GM12801 (cell line): ENCODE results near the gene PDZD4.

ENCODE experiments used
- CTCF ChIP-seq: IDR thresholded peaks from one replicate; pipeline ENCODE4 v1.5.1; 2011; ENCODE audit warnings: control low read depth; ENCODE audit not compliant: insufficient read length; ENCODE audit errors: extremely low read depth

Gene PDZD4

DNA sequence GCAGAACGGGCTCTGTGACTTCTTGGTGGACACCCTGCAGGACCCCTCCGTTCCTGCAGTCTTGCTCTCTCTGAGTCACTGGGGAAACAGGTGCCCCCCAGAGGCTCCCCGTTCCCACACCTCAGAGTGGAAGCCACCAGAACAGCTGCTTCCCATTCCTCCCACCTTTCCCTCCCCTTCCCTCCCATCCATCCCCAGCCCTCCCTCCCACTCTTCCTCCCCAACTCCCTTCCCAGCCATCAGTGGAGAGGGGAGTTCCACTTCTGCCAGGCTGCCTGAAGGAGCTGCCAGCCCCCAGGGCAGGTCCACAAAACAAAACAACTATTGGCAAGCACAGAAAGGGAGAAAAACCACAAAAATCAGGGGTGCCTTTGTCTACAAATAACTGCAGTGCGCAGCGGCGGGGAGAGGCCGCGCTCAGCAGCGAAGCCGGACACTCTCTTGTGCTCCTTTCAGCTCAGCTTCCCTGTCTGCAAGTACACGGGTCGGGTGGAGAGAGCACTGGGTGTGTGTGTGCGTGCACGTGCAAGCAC lies 27.8 kb downstream of the PDZD4 start:
- TF ChIP-seq CTCF: no peak

- no peak for TF ChIP-seq CTCF
Measured at GRCh38 chrX:153801669-153802068, 28.7 kb downstream of the PDZD4 start.

DNA sequence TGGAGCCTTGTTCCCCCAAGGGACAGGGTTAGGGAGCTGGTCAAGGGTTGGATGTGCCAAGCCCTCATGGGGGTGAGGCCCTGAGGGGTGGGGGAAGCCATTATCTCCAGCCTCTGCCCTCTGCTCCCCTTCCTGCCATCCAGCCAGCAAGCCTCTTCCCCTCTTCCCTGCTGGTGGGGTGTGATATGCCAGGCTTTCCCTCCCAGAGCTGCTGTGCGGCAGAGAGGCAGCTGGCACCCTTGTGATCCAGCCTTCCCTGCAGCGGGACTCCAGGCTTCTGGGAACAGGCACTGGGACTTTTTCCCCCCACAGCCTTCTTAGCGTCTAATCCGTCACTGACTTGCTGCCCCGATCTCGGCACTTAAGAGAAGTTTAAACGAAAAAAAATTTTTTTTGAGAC lies 29.6 kb downstream of the PDZD4 start:
- TF ChIP-seq CTCF: no peak

- no peak for TF ChIP-seq CTCF
Measured at GRCh38 chrX:153800177-153800722, 30.1 kb downstream of the PDZD4 start.

GRCh38 chrX:153799326-153799725 lies 31.0 kb downstream of the PDZD4 start:
- no peak for TF ChIP-seq CTCF

DNA sequence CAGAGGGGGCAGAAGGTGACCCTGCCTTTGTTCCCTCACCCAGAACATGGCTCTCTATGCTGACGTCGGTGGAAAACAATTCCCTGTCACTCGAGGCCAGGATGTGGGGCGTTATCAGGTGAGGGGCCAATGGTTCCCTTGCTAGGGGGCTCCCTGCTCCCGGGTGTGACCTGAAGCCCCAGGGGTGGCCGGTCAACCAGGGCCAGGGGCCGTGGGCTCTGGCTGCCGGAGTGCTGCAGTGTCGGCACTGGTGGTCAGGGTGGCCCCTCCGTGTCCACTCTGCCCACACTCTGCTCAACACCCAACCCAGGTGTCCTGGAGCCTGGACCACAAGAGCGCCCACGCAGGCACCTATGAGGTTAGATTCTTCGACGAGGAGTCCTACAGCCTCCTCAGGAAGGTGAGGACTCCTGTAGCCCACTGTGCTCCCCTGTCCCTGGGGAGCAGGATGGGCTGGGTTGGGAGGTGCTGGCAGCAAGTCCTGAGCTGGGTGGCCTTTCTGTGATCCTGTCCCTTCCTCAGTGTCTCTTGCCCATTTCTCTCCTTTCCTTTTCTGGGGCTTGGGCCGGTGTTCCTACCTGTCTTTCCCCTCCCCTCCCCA lies 32.8 kb downstream of the PDZD4 start:
- TF ChIP-seq CTCF: no peak

- no peak for TF ChIP-seq CTCF
Measured at GRCh38 chrX:153794897-153795816, 35.2 kb downstream of the PDZD4 start.
